ENCODE data around the gene PRR19.

- TF ChIP-seq POLR2AphosphoS5 (IDR thresholded peaks at IDR 0.05) (no peak), EP300 (IDR thresholded peaks at IDR 0.05) (no peak)
- TF ChIP-seq, protein P1, sequence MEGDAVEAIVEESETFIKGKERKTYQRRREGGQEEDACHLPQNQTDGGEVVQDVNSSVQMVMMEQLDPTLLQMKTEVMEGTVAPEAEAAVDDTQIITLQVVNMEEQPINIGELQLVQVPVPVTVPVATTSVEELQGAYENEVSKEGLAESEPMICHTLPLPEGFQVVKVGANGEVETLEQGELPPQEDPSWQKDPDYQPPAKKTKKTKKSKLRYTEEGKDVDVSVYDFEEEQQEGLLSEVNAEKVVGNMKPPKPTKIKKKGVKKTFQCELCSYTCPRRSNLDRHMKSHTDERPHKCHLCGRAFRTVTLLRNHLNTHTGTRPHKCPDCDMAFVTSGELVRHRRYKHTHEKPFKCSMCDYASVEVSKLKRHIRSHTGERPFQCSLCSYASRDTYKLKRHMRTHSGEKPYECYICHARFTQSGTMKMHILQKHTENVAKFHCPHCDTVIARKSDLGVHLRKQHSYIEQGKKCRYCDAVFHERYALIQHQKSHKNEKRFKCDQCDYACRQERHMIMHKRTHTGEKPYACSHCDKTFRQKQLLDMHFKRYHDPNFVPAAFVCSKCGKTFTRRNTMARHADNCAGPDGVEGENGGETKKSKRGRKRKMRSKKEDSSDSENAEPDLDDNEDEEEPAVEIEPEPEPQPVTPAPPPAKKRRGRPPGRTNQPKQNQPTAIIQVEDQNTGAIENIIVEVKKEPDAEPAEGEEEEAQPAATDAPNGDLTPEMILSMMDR (IDR thresholded peaks at IDR 0.05): no peak
Observed at GRCh38 chr19:42274065-42274682, 27.8 kb upstream of the PRR19 start.

Data from stomach (tissue), 4 donors.